CD14-positive monocyte (primary cell): ENCODE data around the gene LAMTOR4. TPM values are rescaled to one million over a fixed set of nuclear protein-coding genes. Genes with fewer than 3 reads are reported as not detected.
A peak's percentile ranks its signal among the peaks of the same experiment; 100 is the strongest.

Experiments used
- DNase-seq, 3 donors: peaks; one replicate each; pipeline ENCODE4 v3.0.0-alpha.2; 2011 to 2022
- H2AFZ ChIP-seq: 2 replicates; pipeline ENCODE4 v1.6.0; 2012; ENCODE audit warnings: mild to moderate bottlenecking, low read depth, low read length, inconsistent platforms; ENCODE audit not compliant: insufficient read depth, poor library complexity, severe bottlenecking
- H3K27ac ChIP-seq, 2 donors: 1 replicate in 1 of 2; 2 replicates in 1 of 2; pipeline ENCODE4 v1.5.1; 2012 to 2013; ENCODE audit warnings: low read length in 2 of 2, control low read depth in 1 of 2, inconsistent platforms in 1 of 2, low read depth in 1 of 2, mild to moderate bottlenecking in 1 of 2
- H3K27me3 ChIP-seq, 2 donors: one replicate each; pipeline versions ENCODE4 v1.6.0 to v1.6.1; 2011 to 2013; ENCODE audit warnings: low read length in 2 of 2; ENCODE audit not compliant: control insufficient read depth in 2 of 2, insufficient read depth in 2 of 2
- H3K36me3 ChIP-seq, 2 donors: replicated peaks in 1 of 2; 1 replicate in 1 of 2; 2 replicates in 1 of 2; pipeline versions ENCODE4 v1.5.1 to v1.6.1; 2012 to 2013; ENCODE audit warnings: low read length in 2 of 2, control low read depth in 1 of 2, inconsistent platforms in 1 of 2, mild to moderate bottlenecking in 1 of 2; ENCODE audit not compliant: insufficient read depth in 2 of 2, control insufficient read depth in 1 of 2
- H3K4me1 ChIP-seq, 2 donors: 1 replicate in 1 of 2; 2 replicates in 1 of 2; pipeline versions ENCODE4 v1.5.1 to v1.6.1; 2012 to 2013; ENCODE audit warnings: low read length in 2 of 2, control low read depth in 1 of 2, inconsistent platforms in 1 of 2, mild to moderate bottlenecking in 1 of 2, moderate library complexity in 1 of 2; ENCODE audit not compliant: insufficient read depth in 2 of 2, control insufficient read depth in 1 of 2
- H3K4me2 ChIP-seq: replicated peaks from 2 replicates; pipeline ENCODE3; 2012; ENCODE audit warnings: low read length, moderate library complexity, mild to moderate bottlenecking; ENCODE audit not compliant: poor library complexity, severe bottlenecking; ENCODE audit errors: extremely low read depth
- H3K4me3 ChIP-seq, 3 experiments: fragments of 200-600 bp in 1 of 3; sonication (generic) in 1 of 3; replicated peaks in 1 of 3; 1 replicate in 2 of 3; 2 replicates in 1 of 3; pipeline ENCODE4 v1.5.1; 2011 to 2013; ENCODE audit warnings: low read length in 3 of 3, mild to moderate bottlenecking in 3 of 3, control low read depth in 2 of 3, low read depth in 2 of 3, inconsistent platforms in 1 of 3, moderate library complexity in 1 of 3
- H3K79me2 ChIP-seq: 2 replicates; pipeline ENCODE4 v1.6.0; 2012; ENCODE audit warnings: mild to moderate bottlenecking, control low read depth, inconsistent platforms, low read length, moderate library complexity; ENCODE audit not compliant: insufficient read depth
- H3K9ac ChIP-seq: 2 replicates; pipeline ENCODE4 v1.6.0; 2017; ENCODE audit warnings: low read length, mild to moderate bottlenecking; ENCODE audit not compliant: insufficient read depth, poor library complexity, severe bottlenecking
- H3K9me3 ChIP-seq, 2 donors: replicated peaks in 1 of 2; 1 replicate in 1 of 2; 2 replicates in 1 of 2; pipeline versions ENCODE4 v1.5.1 to v1.6.1; 2012 to 2013; ENCODE audit warnings: low read length in 2 of 2, control low read depth in 1 of 2; ENCODE audit not compliant: control insufficient read depth in 1 of 2, insufficient read depth in 1 of 2
- H4K20me1 ChIP-seq: 2 replicates; pipeline ENCODE4 v1.6.0; 2012; ENCODE audit warnings: mild to moderate bottlenecking, low read length, control low read depth, moderate library complexity; ENCODE audit not compliant: insufficient read depth
- H3K27ac Mint-ChIP-seq, 7 donors: one replicate each; pipeline ENCODE4 v1.8.0; 2020; ENCODE audit warnings: mild to moderate bottlenecking in 7 of 7, mixed read lengths in 7 of 7, moderate library complexity in 6 of 7, inconsistent platforms in 2 of 7
- H3K27me3 Mint-ChIP-seq, 3 donors: one replicate each; pipeline ENCODE4 v1.8.0; 2021 to 2022; ENCODE audit warnings: low read depth in 3 of 3, mild to moderate bottlenecking in 3 of 3, mixed read lengths in 3 of 3, moderate library complexity in 3 of 3, inconsistent platforms in 1 of 3
- H3K36me3 Mint-ChIP-seq, 2 donors: one replicate each; pipeline ENCODE4 v1.8.0; 2020; ENCODE audit warnings: mixed read lengths in 2 of 2, inconsistent platforms in 1 of 2, mild to moderate bottlenecking in 1 of 2
- H3K4me1 Mint-ChIP-seq: one replicate; pipeline ENCODE4 v1.8.0; 2020; ENCODE audit warnings: mild to moderate bottlenecking, mixed read lengths
- H3K4me3 Mint-ChIP-seq, 2 donors: one replicate each; pipeline ENCODE4 v1.8.0; 2020; ENCODE audit warnings: mild to moderate bottlenecking in 2 of 2, mixed read lengths in 2 of 2, moderate library complexity in 1 of 2
- H3K9me3 Mint-ChIP-seq, 7 donors: one replicate each; pipeline ENCODE4 v1.8.0; 2020 to 2022; ENCODE audit warnings: mixed read lengths in 7 of 7, mild to moderate bottlenecking in 6 of 7, moderate library complexity in 6 of 7, inconsistent platforms in 2 of 7
- CTCF ChIP-seq: fragments of 200-600 bp; IDR thresholded peaks from one replicate; pipeline ENCODE4 v1.8.0; 2022; ENCODE audit warnings: antibody characterized with exemption, mild to moderate bottlenecking
- WGBS: methylation state at CpG from one replicate; pipeline ENCODE4 v1.1.5; 2013; ENCODE audit warnings: missing lambda C conversion rate; ENCODE audit not compliant: insufficient coverage; 5-methylcytosine and 5-hydroxymethylcytosine counted together
- intact Hi-C, 2 donors: fragments of 100-400 bp; cut with micrococcal nuclease; formaldehyde crosslinking; loops; one replicate each; pipeline versions ENCODE4 v1.15.0 to v1.15.1; 2023
- polyA plus RNA-seq, 3 donors: library from polyadenylated mRNA; depleted of rRNA in 1 of 3; unstranded in 2 of 3; stranded (reverse) in 1 of 3; fragments of 300-500 nt in 2 of 3; fragments of >200 nt in 1 of 3; fragmentation: Illumina TruSeq in 2 of 3; gene quantifications; 1 replicate in 2 of 3; 2 replicates in 1 of 3; pipeline ENCODE4 v1.2.3, GENCODE V29; 2012 to 2021

The LAMTOR4 gene
- polyA plus RNA-seq, 3 donors: 533 to 754 (median 621) TPM

- Mint-ChIP-seq H3K9me3 (no peaks in the 10 kb centered on the region), H3K4me1 (peaks cover 50% of the 10 kb centered on the region), H3K4me3 (peak overlapping the region in 1 of 2 donors; percentile 13), H3K36me3 (peaks cover 2 to 5% of the 10 kb centered on the region in 2 donors), H3K27ac (peak overlapping the region in 6 of 7 donors; percentile 22 to 99 (median 88)), H3K27me3 (no peaks in the 10 kb centered on the region)
- Histone ChIP-seq H3K9ac (no peak overlapping the region), H3K9me3 (no peaks in the 10 kb centered on the region), H3K4me2 (no peak overlapping the region), H3K36me3 (no peaks in the 10 kb centered on the region), H3K27me3 (no peaks in the 10 kb centered on the region), H3K27ac (peak overlapping the region in 1 of 2 donors; percentile 91), H3K79me2 (peaks cover 19% of the 10 kb centered on the region), H4K20me1 (peaks cover 3% of the 10 kb centered on the region), H2AFZ (no peak overlapping the region), H3K4me3 (peak overlapping the region in 1 of 3 experiments; percentile 89), H3K4me1 (peaks cover 46 to 51% of the 10 kb centered on the region in 2 donors)
- DNase-seq: no peak
- WGBS: 57% methylated on average over 1 of the region's 1 CpG
- no peak for TF ChIP-seq CTCF
- intact Hi-C loops: loop anchor here in 1 of 2 donors (10.0 kb wide), 1 partner anchor 554 kb away; the partner anchor contains the start of gene GNB2
These were observed 28.0 kb upstream of the LAMTOR4 start for GRCh38 chr7:100120733-100121036.

- no CpG with 5 or more reads among the region's 13 CpGs for WGBS
- intact Hi-C loops: loop anchor here in 1 of 2 donors (10.0 kb wide), 1 partner anchor 553 kb away; the partner anchor contains the start of gene GNB2
- Mint-ChIP-seq H3K36me3 (peaks cover 2 to 3% of the 10 kb centered on the region in 2 donors), H3K4me3 (no peak overlapping the region), H3K9me3 (peaks cover 0 to 1% (median 0%) of the 10 kb centered on the region in 7 donors), H3K4me1 (peaks cover 59% of the 10 kb centered on the region), H3K27me3 (no peaks in the 10 kb centered on the region), H3K27ac (peak overlapping the region in 2 of 7 donors; percentile 46 to 77)
- Histone ChIP-seq H3K9ac (no peak overlapping the region), H3K4me1 (peaks cover 55 to 63% of the 10 kb centered on the region in 2 donors), H3K4me3 (no peak overlapping the region), H3K4me2 (no peak overlapping the region), H3K27ac (no peak overlapping the region), H3K27me3 (no peaks in the 10 kb centered on the region), H3K36me3 (no peaks in the 10 kb centered on the region), H2AFZ (no peak overlapping the region), H3K9me3 (no peaks in the 10 kb centered on the region), H4K20me1 (peaks cover 3% of the 10 kb centered on the region), H3K79me2 (peaks cover 28% of the 10 kb centered on the region)
- TF ChIP-seq CTCF: no peak
- no peak for DNase-seq
These were observed 26.7 kb upstream of the LAMTOR4 start for GRCh38 chr7:100122067-100122466.
